GM12878 (cell line): ENCODE results near the gene CCBE1. TPM values are rescaled to one million over a fixed set of nuclear protein-coding genes. Genes with fewer than 3 reads are reported as not detected.

Experiments
- ATAC-seq: fragments of 200-7000 bp; cut with Tn5 transposase; 3 replicates; pipeline ENCODE4 v1.9.1; 2020; ENCODE audit warnings: mild to moderate bottlenecking, moderate library complexity
- BruUV-seq: library from RNA; stranded (reverse); fragments of 400-500 nt; replicated peaks from 2 replicates; lab custom pipeline; 2021; lab: Mats Ljungman, UMichigan
- CTCF ChIA-PET: fragments of 300-600 bp; sonication (Branson Sonifier 250); formaldehyde crosslinking; extraction: SDS; loops from one replicate; lab custom pipeline; 2021; ENCODE audit warnings: inconsistent platforms; lab: Yijun Ruan, JAX
- POLR2A ChIA-PET: fragments of 350-600 bp; formaldehyde crosslinking; extraction: SDS; loops from one replicate; lab custom pipeline; 2021; ENCODE audit warnings: inconsistent platforms; lab: Charles Lee
- RAD21 ChIA-PET: fragments of 300-600 bp; sonication (Branson Sonifier 250); formaldehyde crosslinking; loops from one replicate; lab custom pipeline; 2023; ENCODE audit warnings: antibody characterized with exemption; ENCODE audit not compliant: unreplicated experiment; lab: Charles Lee
- SMC1A ChIA-PET: fragments of 300-600 bp; sonication (Branson Sonifier 250); formaldehyde crosslinking; loops from one replicate; lab custom pipeline; 2023; ENCODE audit not compliant: unreplicated experiment, uncharacterized antibody; lab: Charles Lee
- DNase-seq: peaks from one replicate; pipeline ENCODE4 v3.0.0-alpha.2; 2011; ENCODE audit warnings: low read depth, low spot score
- FAIRE-seq: peaks from 3 replicates; lab custom pipeline; 2011; peaks lifted over from hg19 to GRCh38; lab: Jason Lieb, UNC
- H2AFZ ChIP-seq: 2 replicates; pipeline ENCODE4 v1.6.0; 2011; ENCODE audit warnings: low read depth, low read length, control low read depth; ENCODE audit not compliant: control insufficient read depth
- H3K27ac ChIP-seq: 2 replicates; pipeline ENCODE4 v1.5.1; 2011; ENCODE audit warnings: control low read depth; ENCODE audit not compliant: control insufficient read depth, insufficient read depth
- H3K27me3 ChIP-seq, 2 experiments: replicated peaks in 1 of 2; 2 replicates each; pipeline versions ENCODE4 v1.6.0 to v1.6.1; 2011; ENCODE audit warnings: low read length in 1 of 2; ENCODE audit not compliant: control insufficient read depth in 2 of 2, insufficient read depth in 2 of 2
- H3K36me3 ChIP-seq, 2 experiments: 2 replicates each; pipeline ENCODE4 v1.5.1; 2011; ENCODE audit warnings: low read length in 1 of 2; ENCODE audit not compliant: control insufficient read depth in 2 of 2, insufficient read depth in 2 of 2
- H3K4me1 ChIP-seq: 2 replicates; pipeline ENCODE4 v1.6.1; 2011; ENCODE audit warnings: mild to moderate bottlenecking, low read length, moderate library complexity, mixed read lengths; ENCODE audit not compliant: control insufficient read depth, insufficient read depth
- H3K4me2 ChIP-seq: 2 replicates; pipeline ENCODE4 v1.6.0; 2011; ENCODE audit warnings: control low read depth; ENCODE audit not compliant: control insufficient read depth, insufficient read depth
- H3K4me3 ChIP-seq: fragments of 200-600 bp; sonication (generic); 2 replicates; pipeline ENCODE4 v1.5.1; 2016
- H3K79me2 ChIP-seq: 2 replicates; pipeline ENCODE4 v1.6.0; 2011; ENCODE audit warnings: low read length; ENCODE audit not compliant: control insufficient read depth, insufficient read depth
- H3K9ac ChIP-seq: 2 replicates; pipeline ENCODE4 v1.8.0; 2011; ENCODE audit warnings: low read length, control low read depth, mixed read lengths; ENCODE audit not compliant: control insufficient read depth, insufficient read depth
- H3K9me3 ChIP-seq: replicated peaks from 3 replicates; pipeline ENCODE4 v1.5.1; 2011; ENCODE audit warnings: mild to moderate bottlenecking, low read length; ENCODE audit not compliant: control insufficient read depth, insufficient read depth
- H4K20me1 ChIP-seq: 2 replicates; pipeline ENCODE4 v1.6.0; 2011; ENCODE audit not compliant: control insufficient read depth, insufficient read depth
- EP300 ChIP-seq, 2 experiments: fragments of 150-350 bp in 1 of 2; IDR thresholded peaks; 2 replicates each; pipeline ENCODE4 v1.6.1; 2011 to 2012; ENCODE audit warnings: low read depth in 2 of 2, low read length in 2 of 2, borderline replicate concordance in 1 of 2, improper control_type of control experiment in 1 of 2, inconsistent platforms in 1 of 2; ENCODE audit not compliant: control insufficient read depth in 1 of 2
- GABPA ChIP-seq: IDR thresholded peaks from 2 replicates; pipeline ENCODE4 v1.6.1; 2014; ENCODE audit warnings: antibody characterized with exemption, low read depth, mild to moderate bottlenecking, inconsistent platforms
- IKZF2 ChIP-seq, 2 experiments: fragments of 450-650 bp; IDR thresholded peaks; 2 replicates each; pipeline ENCODE4 v1.6.1; 2017; ENCODE audit warnings: mild to moderate bottlenecking in 2 of 2, moderate library complexity in 2 of 2
- NBN ChIP-seq: fragments of 450-650 bp; IDR thresholded peaks from 2 replicates; pipeline ENCODE4 v1.6.1; 2016
- SP1 ChIP-seq: IDR thresholded peaks from one replicate; pipeline ENCODE4 v1.6.1; 2011; ENCODE audit warnings: low read depth, low read length
- WGBS: methylation state at CpG from one replicate; pipeline ENCODE4 v1.1.6; 2016; ENCODE audit warnings: low lambda C conversion rate; ENCODE audit not compliant: insufficient replicate concordance, insufficient coverage; ENCODE audit errors: missing lambda C conversion rate; 5-methylcytosine and 5-hydroxymethylcytosine counted together
- in situ Hi-C: fragments of 300-500 bp; cut with MboI; formaldehyde crosslinking; loops from 9 replicates; pipeline ENCODE4 v1.14.3; 2018; ENCODE audit warnings: mixed read lengths
- intact Hi-C: fragments of 100-400 bp; cut with micrococcal nuclease; formaldehyde crosslinking; loops from one replicate; pipeline ENCODE4 v1.14.2; 2022; ENCODE audit not compliant: unreplicated experiment
- polyA plus RNA-seq, 11 experiments: library from polyadenylated mRNA; depleted of rRNA in 4 of 11; unstranded in 6 of 11; stranded (reverse) in 5 of 11; fragments of >200 nt; fragmentation: Nextera tagmentation in 4 of 11; fragmentation: Illumina TruSeq in 1 of 11; extraction: Ambion mirVana in 4 of 11; extraction: Trizol in 1 of 11; gene quantifications; 1 replicate in 1 of 11; 2 replicates in 10 of 11; pipeline versions ENCODE4 v1.2.1 to v1.2.3, GENCODE V29; 2011 to 2016; ENCODE audit warnings: inconsistent platforms in 2 of 11, missing spikeins in 2 of 11, low read depth in 1 of 11
- total RNA-seq, 4 experiments: library from RNA; depleted of rRNA in 3 of 4; stranded (reverse); fragments of >200 nt in 3 of 4; fragmentation: Illumina TruSeq in 1 of 4; extraction: Trizol in 1 of 4; gene quantifications; 2 replicates each; pipeline versions ENCODE4 v1.2.1 to v1.2.3, GENCODE V29; 2013 to 2021
- TF ChIP-seq, protein P1 (sequence below): fragments of 450-650 bp; formaldehyde crosslinking; IDR thresholded peaks from 2 replicates; pipeline ENCODE4 v1.5.0; 2022; ENCODE audit warnings: mild to moderate bottlenecking, missing genetic modification characterization
- TF ChIP-seq, protein P2 (sequence below): IDR thresholded peaks from 2 replicates; pipeline ENCODE4 v1.6.1; 2012; ENCODE audit warnings: low read length, inconsistent platforms
- TF ChIP-seq, protein P3 (sequence below): fragments of 450-650 bp; IDR thresholded peaks from 2 replicates; pipeline ENCODE4 v1.6.1; 2017; ENCODE audit warnings: low read depth, mild to moderate bottlenecking, moderate library complexity

The CCBE1 gene
- total and polyA plus RNA-seq, 10 of the 15 experiments (the other 5 are each of a cell fraction or from before 2014, with no cell fraction given) = 0.03 to 0.49 (median 0.04) TPM; not detected in 7

- BruUV-seq = no TSS peak
- no peak overlapping the region for H2AFZ ChIP-seq
- RAD21 ChIA-PET = interaction anchor here (1.7 kb wide), 1 partner anchor 123 kb away, joined by 5 read pairs; no protein-coding TSS in a partner anchor
Measured at GRCh38 chr18:59700535-59700967, 3.3 kb upstream of the CCBE1 start.

More at GRCh38 chr18:59700535-59700967, 3.3 kb upstream of the CCBE1 start:
- no peak overlapping the region for H3K4me2 ChIP-seq
- TF ChIP-seq, protein P1, sequence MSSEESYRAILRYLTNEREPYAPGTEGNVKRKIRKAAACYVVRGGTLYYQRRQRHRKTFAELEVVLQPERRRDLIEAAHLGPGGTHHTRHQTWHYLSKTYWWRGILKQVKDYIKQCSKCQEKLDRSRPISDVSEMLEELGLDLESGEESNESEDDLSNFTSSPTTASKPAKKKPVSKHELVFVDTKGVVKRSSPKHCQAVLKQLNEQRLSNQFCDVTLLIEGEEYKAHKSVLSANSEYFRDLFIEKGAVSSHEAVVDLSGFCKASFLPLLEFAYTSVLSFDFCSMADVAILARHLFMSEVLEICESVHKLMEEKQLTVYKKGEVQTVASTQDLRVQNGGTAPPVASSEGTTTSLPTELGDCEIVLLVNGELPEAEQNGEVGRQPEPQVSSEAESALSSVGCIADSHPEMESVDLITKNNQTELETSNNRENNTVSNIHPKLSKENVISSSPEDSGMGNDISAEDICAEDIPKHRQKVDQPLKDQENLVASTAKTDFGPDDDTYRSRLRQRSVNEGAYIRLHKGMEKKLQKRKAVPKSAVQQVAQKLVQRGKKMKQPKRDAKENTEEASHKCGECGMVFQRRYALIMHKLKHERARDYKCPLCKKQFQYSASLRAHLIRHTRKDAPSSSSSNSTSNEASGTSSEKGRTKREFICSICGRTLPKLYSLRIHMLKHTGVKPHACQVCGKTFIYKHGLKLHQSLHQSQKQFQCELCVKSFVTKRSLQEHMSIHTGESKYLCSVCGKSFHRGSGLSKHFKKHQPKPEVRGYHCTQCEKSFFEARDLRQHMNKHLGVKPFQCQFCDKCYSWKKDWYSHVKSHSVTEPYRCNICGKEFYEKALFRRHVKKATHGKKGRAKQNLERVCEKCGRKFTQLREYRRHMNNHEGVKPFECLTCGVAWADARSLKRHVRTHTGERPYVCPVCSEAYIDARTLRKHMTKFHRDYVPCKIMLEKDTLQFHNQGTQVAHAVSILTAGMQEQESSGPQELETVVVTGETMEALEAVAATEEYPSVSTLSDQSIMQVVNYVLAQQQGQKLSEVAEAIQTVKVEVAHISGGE = no peak
- TF ChIP-seq NBN (no peak), EP300 (IDR thresholded peaks at IDR 0.05; ENCODE audit: borderline replicate concordance in 1 of 2, control insufficient read depth in 1 of 2, low read depth in 2 of 2, low read length in 2 of 2) (no peak), GABPA (no peak), SP1 (no peak), IKZF2 (IDR thresholded peaks at IDR 0.05) (no peak)
- TF ChIP-seq, protein P2, sequence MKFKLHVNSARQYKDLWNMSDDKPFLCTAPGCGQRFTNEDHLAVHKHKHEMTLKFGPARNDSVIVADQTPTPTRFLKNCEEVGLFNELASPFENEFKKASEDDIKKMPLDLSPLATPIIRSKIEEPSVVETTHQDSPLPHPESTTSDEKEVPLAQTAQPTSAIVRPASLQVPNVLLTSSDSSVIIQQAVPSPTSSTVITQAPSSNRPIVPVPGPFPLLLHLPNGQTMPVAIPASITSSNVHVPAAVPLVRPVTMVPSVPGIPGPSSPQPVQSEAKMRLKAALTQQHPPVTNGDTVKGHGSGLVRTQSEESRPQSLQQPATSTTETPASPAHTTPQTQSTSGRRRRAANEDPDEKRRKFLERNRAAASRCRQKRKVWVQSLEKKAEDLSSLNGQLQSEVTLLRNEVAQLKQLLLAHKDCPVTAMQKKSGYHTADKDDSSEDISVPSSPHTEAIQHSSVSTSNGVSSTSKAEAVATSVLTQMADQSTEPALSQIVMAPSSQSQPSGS = no peak
- TF ChIP-seq, protein P3, sequence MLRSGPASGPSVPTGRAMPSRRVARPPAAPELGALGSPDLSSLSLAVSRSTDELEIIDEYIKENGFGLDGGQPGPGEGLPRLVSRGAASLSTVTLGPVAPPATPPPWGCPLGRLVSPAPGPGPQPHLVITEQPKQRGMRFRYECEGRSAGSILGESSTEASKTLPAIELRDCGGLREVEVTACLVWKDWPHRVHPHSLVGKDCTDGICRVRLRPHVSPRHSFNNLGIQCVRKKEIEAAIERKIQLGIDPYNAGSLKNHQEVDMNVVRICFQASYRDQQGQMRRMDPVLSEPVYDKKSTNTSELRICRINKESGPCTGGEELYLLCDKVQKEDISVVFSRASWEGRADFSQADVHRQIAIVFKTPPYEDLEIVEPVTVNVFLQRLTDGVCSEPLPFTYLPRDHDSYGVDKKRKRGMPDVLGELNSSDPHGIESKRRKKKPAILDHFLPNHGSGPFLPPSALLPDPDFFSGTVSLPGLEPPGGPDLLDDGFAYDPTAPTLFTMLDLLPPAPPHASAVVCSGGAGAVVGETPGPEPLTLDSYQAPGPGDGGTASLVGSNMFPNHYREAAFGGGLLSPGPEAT = no peak
- no peaks in the 10 kb centered on the region for H3K4me1 ChIP-seq
- H4K20me1 ChIP-seq = no peaks in the 10 kb centered on the region
- CTCF ChIA-PET = interaction anchor here (0.7 to 1.4 kb wide), 4 partner anchors 10 to 295 kb away, joined by 3 to 4 read pairs (median 3); no protein-coding TSS in a partner anchor
- SMC1A ChIA-PET = no interaction called here
- in situ Hi-C loops (no loop called here), intact Hi-C loops (no loop called here)
- no peaks in the 10 kb centered on the region for H3K79me2 ChIP-seq
- no peak for DNase-seq
- no peak for FAIRE-seq
- H3K4me3 ChIP-seq = no peak overlapping the region
- H3K27ac ChIP-seq = no peak overlapping the region
- WGBS = 57% methylated on average over 3 of the region's 3 CpGs
- H3K9me3 ChIP-seq = no peaks in the 10 kb centered on the region
- H3K27me3 ChIP-seq = peaks cover 0 to 6% of the 10 kb centered on the region in 2 experiments
- H3K36me3 ChIP-seq = no peaks in the 10 kb centered on the region
- ATAC-seq = no peak
- no peak overlapping the region for H3K9ac ChIP-seq
- POLR2A ChIA-PET = no interaction called here
